ENCODE results near the gene RNASEH2A.

DNA sequence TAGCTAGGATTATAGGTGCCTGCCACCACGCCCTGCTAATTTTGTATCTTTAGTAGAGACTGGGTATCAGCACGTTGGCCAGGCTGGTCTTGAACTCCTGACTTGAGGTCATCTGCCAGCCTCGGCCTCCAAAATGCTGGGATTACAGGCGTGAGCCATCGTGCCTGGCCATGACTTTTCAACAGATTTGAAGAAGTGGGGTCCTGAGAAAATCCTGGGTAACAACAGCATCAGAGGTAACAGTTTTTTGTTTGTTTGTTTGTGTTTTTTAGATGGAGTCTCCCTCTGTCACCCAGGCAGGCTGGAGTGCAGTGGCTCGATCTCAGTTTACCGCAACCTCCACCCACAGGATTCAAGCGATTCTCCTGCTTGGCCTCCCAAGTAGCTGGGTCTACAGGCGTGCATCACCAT, 11.4 kb upstream of the RNASEH2A start:
- TF ChIP-seq, protein P1, sequence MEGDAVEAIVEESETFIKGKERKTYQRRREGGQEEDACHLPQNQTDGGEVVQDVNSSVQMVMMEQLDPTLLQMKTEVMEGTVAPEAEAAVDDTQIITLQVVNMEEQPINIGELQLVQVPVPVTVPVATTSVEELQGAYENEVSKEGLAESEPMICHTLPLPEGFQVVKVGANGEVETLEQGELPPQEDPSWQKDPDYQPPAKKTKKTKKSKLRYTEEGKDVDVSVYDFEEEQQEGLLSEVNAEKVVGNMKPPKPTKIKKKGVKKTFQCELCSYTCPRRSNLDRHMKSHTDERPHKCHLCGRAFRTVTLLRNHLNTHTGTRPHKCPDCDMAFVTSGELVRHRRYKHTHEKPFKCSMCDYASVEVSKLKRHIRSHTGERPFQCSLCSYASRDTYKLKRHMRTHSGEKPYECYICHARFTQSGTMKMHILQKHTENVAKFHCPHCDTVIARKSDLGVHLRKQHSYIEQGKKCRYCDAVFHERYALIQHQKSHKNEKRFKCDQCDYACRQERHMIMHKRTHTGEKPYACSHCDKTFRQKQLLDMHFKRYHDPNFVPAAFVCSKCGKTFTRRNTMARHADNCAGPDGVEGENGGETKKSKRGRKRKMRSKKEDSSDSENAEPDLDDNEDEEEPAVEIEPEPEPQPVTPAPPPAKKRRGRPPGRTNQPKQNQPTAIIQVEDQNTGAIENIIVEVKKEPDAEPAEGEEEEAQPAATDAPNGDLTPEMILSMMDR (IDR thresholded peaks at IDR 0.05): no peak
- no peak for TF ChIP-seq POLR2AphosphoS5 (IDR thresholded peaks at IDR 0.05)
